B cell (primary cell): ENCODE data around the gene SATB1.

Source experiments
- CTCF ChIP-seq: fragments of 200-600 bp; IDR thresholded peaks from one replicate; pipeline ENCODE4 v1.8.0; 2022; ENCODE audit warnings: antibody characterized with exemption, mild to moderate bottlenecking
- EZH2 ChIP-seq: IDR thresholded peaks from 2 replicates; pipeline ENCODE4 v1.6.1; 2012; ENCODE audit warnings: borderline replicate concordance, low read depth, mild to moderate bottlenecking, moderate library complexity, low read length; ENCODE audit not compliant: insufficient read depth, poor library complexity, severe bottlenecking

DNA sequence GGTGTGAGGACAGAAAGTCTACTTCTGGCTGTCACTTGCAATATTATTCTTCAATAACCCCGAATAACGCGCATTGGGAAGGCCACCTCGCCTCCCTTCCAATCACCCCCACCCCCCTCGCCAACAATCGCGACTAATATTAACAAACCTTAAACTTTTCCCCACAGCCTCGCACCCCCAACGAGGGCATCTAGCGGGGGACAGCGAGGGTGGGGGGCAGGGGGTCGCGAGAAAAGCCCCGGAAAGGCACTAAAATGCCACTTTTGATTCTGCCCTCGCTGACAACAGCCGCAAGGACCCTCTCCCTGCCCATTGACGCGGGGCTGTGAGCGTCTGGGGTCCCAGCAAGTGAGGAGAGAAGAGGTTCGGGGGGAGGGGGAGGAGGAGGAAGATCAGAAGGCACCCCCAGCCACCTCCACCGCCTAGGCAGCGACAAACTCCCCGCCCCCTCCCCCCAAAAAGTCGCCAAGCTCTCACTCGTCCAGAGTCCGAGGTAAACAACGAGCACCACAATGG, 868 bp downstream of the SATB1 start:
- no peak for TF ChIP-seq EZH2
- TF ChIP-seq CTCF, result no peak
